Measurements from ENCODE around the gene GALNT5.
"Not testable (repeated sequence)": the region's sequence is repeated elsewhere in the genome, so short reads cannot be mapped to it uniquely, and the experiment has no call there.

Gene GALNT5

GRCh38 chr2:157337978-157338377, 80.5 kb downstream of the GALNT5 start:
- Histone ChIP-seq H3K4me2 (ENCODE audit: insufficient read depth, low read length, poor library complexity, severe bottlenecking) (no peak overlapping the region), H2BK120ac (ENCODE audit: low read depth, low read length) (no peak overlapping the region), H3K4me3 (ENCODE audit: low read length in 2 of 2) (no peak overlapping the region), H2BK5ac (ENCODE audit: low read length) (no peak overlapping the region), H4K91ac (ENCODE audit: low read depth, low read length, poor library complexity) (no peak overlapping the region), H3K9me3 (replicated peaks in 1 of 2; ENCODE audit: control insufficient read depth in 2 of 2, insufficient read depth in 1 of 2, low read depth in 1 of 2, low read length in 2 of 2) (no peaks in the 10 kb centered on the region), H3K9ac (ENCODE audit: low read depth, low read length, poor library complexity) (no peak overlapping the region), H2BK12ac (ENCODE audit: low read length) (no peak overlapping the region), H3K36me3 (replicated peaks in 1 of 2; ENCODE audit: control insufficient read depth in 2 of 2, insufficient read depth in 2 of 2, low read length in 2 of 2) (no peaks in the 10 kb centered on the region), H3K27me3 (ENCODE audit: control insufficient read depth in 3 of 3, insufficient read depth in 3 of 3, low read depth in 1 of 3, low read length in 3 of 3) (no peaks in the 10 kb centered on the region), H3K23ac (ENCODE audit: low read depth, low read length, poor library complexity) (no peak overlapping the region), H2AK5ac (ENCODE audit: low read depth, low read length) (no peak overlapping the region), H2BK15ac (ENCODE audit: low read length) (no peak overlapping the region), H3K18ac (ENCODE audit: low read length) (no peak overlapping the region), H3K79me1 (ENCODE audit: low read depth, low read length) (no peaks in the 10 kb centered on the region), H2AFZ (ENCODE audit: low read length) (no peak overlapping the region), H3K4me1 (ENCODE audit: control insufficient read depth in 2 of 2, insufficient read depth in 1 of 2, low read depth in 1 of 2, low read length in 2 of 2) (no peaks in the 10 kb centered on the region), H3K4ac (ENCODE audit: low read length) (no peak overlapping the region), H3K27ac (replicated peaks; ENCODE audit: low read length) (no peak overlapping the region), H3K14ac (ENCODE audit: low read length) (no peak overlapping the region), H4K8ac (ENCODE audit: low read depth, low read length) (no peak overlapping the region)
- DNase-seq (ENCODE audit: low spot score): no peak
- WGBS, 2 donors (ENCODE audit: extremely low coverage in 2 of 2, insufficient read length in 2 of 2, insufficient replicate concordance in 1 of 2): no CpG with 5 or more reads among the region's 3 CpGs

GRCh38 chr2:157339965-157340655, 82.6 kb downstream of the GALNT5 start:
- Histone ChIP-seq H3K18ac (ENCODE audit: low read length) (no peak overlapping the region), H3K79me1 (ENCODE audit: low read depth, low read length) (no peaks in the 10 kb centered on the region), H2BK12ac (ENCODE audit: low read length) (no peak overlapping the region), H3K4me3 (ENCODE audit: low read length in 2 of 2) (no peak overlapping the region), H2BK5ac (ENCODE audit: low read length) (no peak overlapping the region), H3K27me3 (ENCODE audit: control insufficient read depth in 3 of 3, insufficient read depth in 3 of 3, low read depth in 1 of 3, low read length in 3 of 3) (no peaks in the 10 kb centered on the region), H2BK15ac (ENCODE audit: low read length) (no peak overlapping the region), H4K8ac (ENCODE audit: low read depth, low read length) (no peak overlapping the region), H2AFZ (ENCODE audit: low read length) (no peak overlapping the region), H3K9me3 (replicated peaks in 1 of 2; ENCODE audit: control insufficient read depth in 2 of 2, insufficient read depth in 1 of 2, low read depth in 1 of 2, low read length in 2 of 2) (no peaks in the 10 kb centered on the region), H3K36me3 (replicated peaks in 1 of 2; ENCODE audit: control insufficient read depth in 2 of 2, insufficient read depth in 2 of 2, low read length in 2 of 2) (no peaks in the 10 kb centered on the region), H3K23ac (ENCODE audit: low read depth, low read length, poor library complexity) (no peak overlapping the region), H3K14ac (ENCODE audit: low read length) (no peak overlapping the region), H3K4ac (ENCODE audit: low read length) (no peak overlapping the region), H4K91ac (ENCODE audit: low read depth, low read length, poor library complexity) (no peak overlapping the region), H3K4me1 (ENCODE audit: control insufficient read depth in 2 of 2, insufficient read depth in 1 of 2, low read depth in 1 of 2, low read length in 2 of 2) (no peaks in the 10 kb centered on the region), H3K4me2 (ENCODE audit: insufficient read depth, low read length, poor library complexity, severe bottlenecking) (no peak overlapping the region), H2AK5ac (ENCODE audit: low read depth, low read length) (no peak overlapping the region), H3K9ac (ENCODE audit: low read depth, low read length, poor library complexity) (no peak overlapping the region), H2BK120ac (ENCODE audit: low read depth, low read length) (no peak overlapping the region), H3K27ac (replicated peaks; ENCODE audit: low read length) (no peak overlapping the region)
- no CpG with 5 or more reads among the region's 4 CpGs for WGBS, 2 donors (ENCODE audit: extremely low coverage in 2 of 2, insufficient read length in 2 of 2, insufficient replicate concordance in 1 of 2)
- DNase-seq (ENCODE audit: low spot score): no peak

- H3K4me1 ChIP-seq (ENCODE audit: control insufficient read depth in 2 of 2, insufficient read depth in 1 of 2, low read depth in 1 of 2, low read length in 2 of 2); H2BK12ac ChIP-seq (ENCODE audit: low read length); H2BK120ac ChIP-seq (ENCODE audit: low read depth, low read length); H3K79me1 ChIP-seq (ENCODE audit: low read depth, low read length); H3K14ac ChIP-seq (ENCODE audit: low read length); H3K4me2 ChIP-seq (ENCODE audit: insufficient read depth, low read length, poor library complexity, severe bottlenecking); H3K9me3 ChIP-seq (replicated peaks in 1 of 2; ENCODE audit: control insufficient read depth in 2 of 2, insufficient read depth in 1 of 2, low read depth in 1 of 2, low read length in 2 of 2); H2BK5ac ChIP-seq (ENCODE audit: low read length); H2BK15ac ChIP-seq (ENCODE audit: low read length); H3K18ac ChIP-seq (ENCODE audit: low read length); H2AK5ac ChIP-seq (ENCODE audit: low read depth, low read length); H3K4ac ChIP-seq (ENCODE audit: low read length); H3K27ac ChIP-seq (replicated peaks; ENCODE audit: low read length); H4K91ac ChIP-seq (ENCODE audit: low read depth, low read length, poor library complexity); H3K4me3 ChIP-seq (ENCODE audit: low read length in 2 of 2); H3K27me3 ChIP-seq (ENCODE audit: control insufficient read depth in 3 of 3, insufficient read depth in 3 of 3, low read depth in 1 of 3, low read length in 3 of 3); DNase-seq (ENCODE audit: low spot score); H2AFZ ChIP-seq (ENCODE audit: low read length); H3K9ac ChIP-seq (ENCODE audit: low read depth, low read length, poor library complexity); H3K23ac ChIP-seq (ENCODE audit: low read depth, low read length, poor library complexity); H3K36me3 ChIP-seq (replicated peaks in 1 of 2; ENCODE audit: control insufficient read depth in 2 of 2, insufficient read depth in 2 of 2, low read length in 2 of 2); H4K8ac ChIP-seq (ENCODE audit: low read depth, low read length): not testable (repeated sequence)
- no CpG with 5 or more reads among the region's 2 CpGs for WGBS, 2 donors (ENCODE audit: extremely low coverage in 2 of 2, insufficient read length in 2 of 2, insufficient replicate concordance in 1 of 2)
These were observed 83.9 kb downstream of the GALNT5 start for GRCh38 chr2:157341381-157341780.

DNA sequence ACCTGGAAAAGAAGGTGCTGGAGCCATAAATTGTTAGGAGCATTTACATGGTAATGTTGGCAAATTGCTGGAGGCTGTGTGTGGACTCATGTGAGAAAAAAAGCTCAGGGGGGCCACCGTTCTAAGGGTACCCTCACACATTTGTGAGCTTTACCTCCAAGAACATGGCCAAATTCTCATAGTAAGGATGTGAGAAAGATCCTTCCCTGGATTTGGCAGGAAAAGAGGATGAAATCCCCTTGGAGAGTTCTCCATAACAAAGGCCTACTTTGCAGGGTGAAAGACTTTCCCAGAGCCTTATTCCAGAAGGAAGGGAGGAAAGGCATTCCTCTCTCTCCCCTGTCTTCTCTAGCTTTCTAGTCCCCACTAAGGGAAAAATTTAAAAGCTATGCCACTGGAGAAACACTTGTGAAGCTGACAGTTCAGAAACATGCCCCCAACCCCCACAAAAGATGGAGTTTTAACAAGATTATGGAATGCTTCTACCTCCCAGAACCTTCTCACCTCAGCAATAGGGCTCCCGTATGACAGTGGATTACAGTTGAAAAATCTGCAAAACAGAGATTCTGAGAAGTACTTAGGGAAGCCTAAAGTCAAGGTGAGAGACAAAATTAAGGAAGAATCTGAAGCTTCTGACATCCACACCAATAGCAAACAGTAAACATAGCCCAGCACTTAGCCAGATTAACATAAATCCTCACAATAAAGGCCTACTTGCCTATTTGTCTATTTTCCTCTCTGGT, 88.3 kb downstream of the GALNT5 start:
- Histone ChIP-seq H3K4me3 (ENCODE audit: low read length in 2 of 2) (no peak overlapping the region), H3K79me1 (ENCODE audit: low read depth, low read length) (no peaks in the 10 kb centered on the region)
- DNase-seq (ENCODE audit: low spot score): no peak

More for the DNA sequence above, 88.3 kb downstream of the GALNT5 start:
- H3K27ac ChIP-seq (replicated peaks; ENCODE audit: low read length): no peak overlapping the region
- no peak overlapping the region for H3K23ac ChIP-seq (ENCODE audit: low read depth, low read length, poor library complexity)
- H2BK120ac ChIP-seq (ENCODE audit: low read depth, low read length): no peak overlapping the region
- no peak overlapping the region for H3K4me2 ChIP-seq (ENCODE audit: insufficient read depth, low read length, poor library complexity, severe bottlenecking)
- WGBS, 2 donors (ENCODE audit: extremely low coverage in 2 of 2, insufficient read length in 2 of 2, insufficient replicate concordance in 1 of 2): no CpG with 5 or more reads among the region's 2 CpGs
- no peak overlapping the region for H4K91ac ChIP-seq (ENCODE audit: low read depth, low read length, poor library complexity)
- no peaks in the 10 kb centered on the region for H3K9me3 ChIP-seq (replicated peaks in 1 of 2; ENCODE audit: control insufficient read depth in 2 of 2, insufficient read depth in 1 of 2, low read depth in 1 of 2, low read length in 2 of 2)
- no peak overlapping the region for H2AFZ ChIP-seq (ENCODE audit: low read length)
- H3K14ac ChIP-seq (ENCODE audit: low read length): no peak overlapping the region
- H3K36me3 ChIP-seq (replicated peaks in 1 of 2; ENCODE audit: control insufficient read depth in 2 of 2, insufficient read depth in 2 of 2, low read length in 2 of 2): no peaks in the 10 kb centered on the region
- H3K27me3 ChIP-seq (ENCODE audit: control insufficient read depth in 3 of 3, insufficient read depth in 3 of 3, low read depth in 1 of 3, low read length in 3 of 3): no peaks in the 10 kb centered on the region
- no peak overlapping the region for H2BK5ac ChIP-seq (ENCODE audit: low read length)
- no peak overlapping the region for H4K8ac ChIP-seq (ENCODE audit: low read depth, low read length)
- no peak overlapping the region for H2AK5ac ChIP-seq (ENCODE audit: low read depth, low read length)
- no peak overlapping the region for H3K9ac ChIP-seq (ENCODE audit: low read depth, low read length, poor library complexity)
- H3K4ac ChIP-seq (ENCODE audit: low read length): no peak overlapping the region
- H2BK12ac ChIP-seq (ENCODE audit: low read length): no peak overlapping the region
- no peaks in the 10 kb centered on the region for H3K4me1 ChIP-seq (ENCODE audit: control insufficient read depth in 2 of 2, insufficient read depth in 1 of 2, low read depth in 1 of 2, low read length in 2 of 2)
- no peak overlapping the region for H2BK15ac ChIP-seq (ENCODE audit: low read length)
- no peak overlapping the region for H3K18ac ChIP-seq (ENCODE audit: low read length)
